ENCODE measurements around the gene PCSK1.

The PCSK1 gene

DNA sequence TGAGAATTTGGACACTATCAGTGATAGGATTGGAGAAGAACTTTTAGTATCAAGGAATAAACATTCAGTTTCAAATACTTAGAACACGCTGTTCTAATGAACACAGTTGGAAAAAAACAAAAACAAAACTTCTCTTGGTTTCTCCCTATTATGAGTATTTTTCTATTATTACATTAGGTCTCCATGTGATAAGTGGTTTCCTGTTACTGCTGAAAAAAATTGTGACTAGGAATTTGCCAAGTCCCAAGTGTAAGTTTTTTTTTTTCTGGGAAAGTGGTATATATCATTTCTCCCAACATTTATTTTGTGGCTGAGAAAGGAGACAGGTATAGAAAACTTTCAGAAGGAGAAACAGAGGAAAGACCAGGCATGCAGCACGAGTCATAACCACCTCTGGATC lies 41.1 kb downstream of the PCSK1 start:
- DNase-seq (ENCODE audit: low read depth) = no peak
- no peak overlapping the region for H3K4me3 ChIP-seq (ENCODE audit: low read depth, low read length)
- TF ChIP-seq, protein P1, sequence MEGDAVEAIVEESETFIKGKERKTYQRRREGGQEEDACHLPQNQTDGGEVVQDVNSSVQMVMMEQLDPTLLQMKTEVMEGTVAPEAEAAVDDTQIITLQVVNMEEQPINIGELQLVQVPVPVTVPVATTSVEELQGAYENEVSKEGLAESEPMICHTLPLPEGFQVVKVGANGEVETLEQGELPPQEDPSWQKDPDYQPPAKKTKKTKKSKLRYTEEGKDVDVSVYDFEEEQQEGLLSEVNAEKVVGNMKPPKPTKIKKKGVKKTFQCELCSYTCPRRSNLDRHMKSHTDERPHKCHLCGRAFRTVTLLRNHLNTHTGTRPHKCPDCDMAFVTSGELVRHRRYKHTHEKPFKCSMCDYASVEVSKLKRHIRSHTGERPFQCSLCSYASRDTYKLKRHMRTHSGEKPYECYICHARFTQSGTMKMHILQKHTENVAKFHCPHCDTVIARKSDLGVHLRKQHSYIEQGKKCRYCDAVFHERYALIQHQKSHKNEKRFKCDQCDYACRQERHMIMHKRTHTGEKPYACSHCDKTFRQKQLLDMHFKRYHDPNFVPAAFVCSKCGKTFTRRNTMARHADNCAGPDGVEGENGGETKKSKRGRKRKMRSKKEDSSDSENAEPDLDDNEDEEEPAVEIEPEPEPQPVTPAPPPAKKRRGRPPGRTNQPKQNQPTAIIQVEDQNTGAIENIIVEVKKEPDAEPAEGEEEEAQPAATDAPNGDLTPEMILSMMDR (IDR thresholded peaks at IDR 0.05; ENCODE audit: insufficient read depth, low read depth, low read length, missing control alignments) = no peak

DNA sequence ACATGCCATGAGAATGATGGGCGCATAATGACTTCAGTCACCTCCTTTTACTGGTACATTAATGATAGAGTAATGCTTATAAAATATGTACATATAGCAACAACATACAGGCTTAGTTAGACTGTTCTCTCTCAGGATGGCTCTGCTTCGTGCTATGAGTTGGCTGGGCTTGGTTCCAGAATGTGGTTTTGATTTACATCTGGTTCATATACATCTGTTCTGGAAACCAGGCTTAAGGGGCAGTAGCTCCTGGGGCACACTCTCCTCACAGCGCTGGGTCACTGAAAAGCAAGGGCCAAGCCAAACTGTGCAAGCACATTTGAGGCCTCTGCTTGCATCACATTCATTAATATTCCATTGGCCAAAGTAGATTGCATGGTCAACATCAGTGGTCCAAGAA lies 44.9 kb downstream of the PCSK1 start:
- TF ChIP-seq, protein P1 (IDR thresholded peaks at IDR 0.05; ENCODE audit: insufficient read depth, low read depth, low read length, missing control alignments) = no peak
- H3K4me3 ChIP-seq (ENCODE audit: low read depth, low read length) = no peak overlapping the region
- DNase-seq (ENCODE audit: low read depth) = no peak

DNA sequence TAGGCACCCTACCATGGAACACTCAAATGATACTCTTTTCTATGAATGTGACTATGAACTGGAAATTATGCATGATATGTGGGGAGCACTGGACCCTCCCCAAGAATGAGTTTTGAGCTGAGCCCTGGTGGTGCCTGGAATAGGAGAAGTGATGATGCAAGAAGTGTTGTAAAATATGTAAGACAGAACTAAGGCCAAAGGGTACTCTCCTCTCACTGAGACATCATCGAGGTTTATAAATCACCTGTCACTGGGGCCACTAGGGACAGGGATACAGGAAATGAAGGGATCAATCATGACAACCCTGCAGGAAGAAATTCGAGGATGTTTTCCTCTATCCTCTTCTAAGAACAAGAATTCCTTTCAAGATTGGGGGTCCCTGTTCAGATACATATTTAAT lies 45.4 kb downstream of the PCSK1 start:
- TF ChIP-seq, protein P1 (IDR thresholded peaks at IDR 0.05; ENCODE audit: insufficient read depth, low read depth, low read length, missing control alignments) = no peak

DNA sequence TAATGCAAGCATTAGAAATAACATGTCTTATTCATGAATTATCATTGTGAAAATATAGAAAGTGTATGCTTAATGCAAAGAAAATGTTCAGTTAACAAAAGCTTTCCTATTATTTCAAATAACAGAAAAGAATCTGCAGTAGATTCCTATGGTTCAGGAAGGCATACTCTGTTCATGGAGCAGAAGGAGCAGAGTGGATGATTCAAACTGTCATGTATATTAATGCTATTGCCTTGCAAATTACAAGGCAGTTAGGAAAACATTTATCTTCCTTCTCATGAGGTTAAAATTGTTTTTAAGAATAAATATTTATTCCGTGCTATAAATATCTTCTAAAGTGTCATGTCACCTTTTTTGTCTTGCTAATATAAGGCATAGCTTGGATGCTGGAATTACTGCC lies 47.5 kb downstream of the PCSK1 start:
- no peak for DNase-seq (ENCODE audit: low read depth)
- TF ChIP-seq, protein P1 (IDR thresholded peaks at IDR 0.05; ENCODE audit: insufficient read depth, low read depth, low read length, missing control alignments) = no peak
- no peak overlapping the region for H3K4me3 ChIP-seq (ENCODE audit: low read depth, low read length)

More for the DNA sequence above, 45.4 kb downstream of the PCSK1 start:
- DNase-seq (ENCODE audit: low read depth) = no peak
- H3K4me3 ChIP-seq (ENCODE audit: low read depth, low read length) = no peak overlapping the region

DNA sequence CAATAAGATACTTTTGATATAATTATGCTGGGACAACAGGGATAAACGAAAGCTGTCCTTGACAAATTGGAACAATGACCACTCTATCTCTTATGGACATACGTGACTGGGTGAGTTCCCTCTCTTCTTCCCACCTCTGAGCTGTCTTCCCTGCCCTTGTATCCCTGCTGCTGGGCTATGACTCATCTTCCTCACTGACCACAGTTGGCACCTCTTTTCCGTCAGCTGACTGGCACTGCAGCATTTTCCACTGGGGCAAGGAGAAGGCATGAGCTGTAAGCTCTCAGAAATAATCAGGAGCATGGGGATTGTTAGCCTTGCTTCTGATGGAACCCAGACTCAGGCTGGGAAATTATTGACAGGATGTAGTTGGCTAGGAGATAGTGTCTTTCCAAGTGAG lies 48.7 kb downstream of the PCSK1 start:
- DNase-seq (ENCODE audit: low read depth) = no peak
- TF ChIP-seq, protein P1 (IDR thresholded peaks at IDR 0.05; ENCODE audit: insufficient read depth, low read depth, low read length, missing control alignments) = no peak
- H3K4me3 ChIP-seq (ENCODE audit: low read depth, low read length) = no peak overlapping the region

DNA sequence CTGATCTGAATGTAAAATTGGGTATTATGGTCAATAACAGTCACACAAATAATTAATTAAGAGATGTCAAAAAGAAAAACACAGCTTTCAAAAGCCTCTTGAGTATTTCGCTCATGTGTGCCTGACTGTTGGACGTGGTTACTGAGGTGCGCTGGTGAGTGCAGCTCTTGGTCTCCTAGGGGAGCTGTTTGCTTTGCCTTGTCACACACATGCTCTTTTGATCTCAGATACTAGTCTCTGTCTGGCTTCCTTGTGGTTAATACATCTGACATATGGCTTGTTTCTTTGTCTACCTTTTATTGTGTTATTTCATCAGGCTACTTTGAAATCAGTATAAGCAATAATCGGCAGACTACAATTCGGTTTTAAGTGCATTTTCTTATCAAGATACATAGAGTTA lies 51.5 kb downstream of the PCSK1 start:
- DNase-seq (ENCODE audit: low read depth) = peak; percentile 24
- no peak overlapping the region for H3K4me3 ChIP-seq (ENCODE audit: low read depth, low read length)
- TF ChIP-seq, protein P1 (IDR thresholded peaks at IDR 0.05; ENCODE audit: insufficient read depth, low read depth, low read length, missing control alignments) = no peak

DNA sequence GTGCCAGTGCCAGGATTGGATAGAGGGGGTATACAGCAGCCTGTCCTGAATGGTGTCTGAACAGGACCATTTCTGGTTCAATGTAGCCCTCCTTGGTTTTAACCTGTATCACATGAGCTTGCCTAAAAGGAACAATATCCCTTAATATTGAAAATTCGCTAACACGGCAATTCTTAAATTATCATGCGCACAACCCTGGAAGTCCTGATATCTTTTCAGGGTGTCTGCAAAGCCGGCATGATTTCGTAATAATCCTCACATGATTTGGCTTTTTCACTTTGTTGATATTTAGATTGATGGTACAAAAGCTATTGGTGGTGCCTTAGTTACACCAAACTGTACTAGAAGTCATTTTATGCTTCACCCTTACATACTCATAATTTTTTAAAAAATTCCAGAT lies 53.2 kb downstream of the PCSK1 start:
- DNase-seq (ENCODE audit: low read depth) = no peak
- TF ChIP-seq, protein P1 (IDR thresholded peaks at IDR 0.05; ENCODE audit: insufficient read depth, low read depth, low read length, missing control alignments) = no peak
- no peak overlapping the region for H3K4me3 ChIP-seq (ENCODE audit: low read depth, low read length)

Measured in GM12865 (cell line).